GM08714 (cell line): ENCODE results near the gene PEX26.
"Not testable (repeated sequence)": the region's sequence is repeated elsewhere in the genome, so short reads cannot be mapped to it uniquely, and the experiment has no call there.

Source experiments
- H3K4me3 ChIP-seq: fragments of 200-500 bp; sonication (Bioruptor generic); 2 replicates; pipeline ENCODE4 v1.5.1; 2014; ENCODE audit warnings: mild to moderate bottlenecking, low read length, inconsistent platforms
- ZNF274 ChIP-seq: IDR thresholded peaks from 2 replicates; pipeline ENCODE4 v1.6.1; 2012; ENCODE audit warnings: mild to moderate bottlenecking, low read depth, low read length

PEX26 gene

GRCh38 chr22:18062421-18062820 lies 15.4 kb upstream of the PEX26 start:
- H3K4me3 ChIP-seq: no peak overlapping the region
- no peak for TF ChIP-seq ZNF274

- no peak for TF ChIP-seq ZNF274
- H3K4me3 ChIP-seq: no peak overlapping the region
Measured at GRCh38 chr22:18063306-18063705, 14.5 kb upstream of the PEX26 start.

- H3K4me3 ChIP-seq: not testable (repeated sequence)
Measured at GRCh38 chr22:18063715-18064114, 14.1 kb upstream of the PEX26 start.

- no peak for TF ChIP-seq ZNF274
- no peak overlapping the region for H3K4me3 ChIP-seq
Measured at GRCh38 chr22:18064636-18065035, 13.2 kb upstream of the PEX26 start.

- TF ChIP-seq ZNF274: no peak
Measured at GRCh38 chr22:18065256-18065655, 12.5 kb upstream of the PEX26 start.

GRCh38 chr22:18066181-18066859 lies 11.5 kb upstream of the PEX26 start:
- no peak for TF ChIP-seq ZNF274

More at GRCh38 chr22:18065256-18065655, 12.5 kb upstream of the PEX26 start:
- no peak overlapping the region for H3K4me3 ChIP-seq

GRCh38 chr22:18067121-18067520 lies 10.7 kb upstream of the PEX26 start:
- TF ChIP-seq ZNF274: no peak
- no peak overlapping the region for H3K4me3 ChIP-seq

More at GRCh38 chr22:18066181-18066859, 11.5 kb upstream of the PEX26 start:
- H3K4me3 ChIP-seq: no peak overlapping the region

GRCh38 chr22:18067548-18068341 lies 10.0 kb upstream of the PEX26 start:
- TF ChIP-seq ZNF274: no peak
- H3K4me3 ChIP-seq: no peak overlapping the region

GRCh38 chr22:18068381-18068988 lies 9.3 kb upstream of the PEX26 start:
- no peak for TF ChIP-seq ZNF274

GRCh38 chr22:18069041-18069440 lies 8.7 kb upstream of the PEX26 start:
- H3K4me3 ChIP-seq: no peak overlapping the region
- TF ChIP-seq ZNF274: no peak

More at GRCh38 chr22:18068381-18068988, 9.3 kb upstream of the PEX26 start:
- H3K4me3 ChIP-seq: no peak overlapping the region

GRCh38 chr22:18070041-18070440 lies 7.7 kb upstream of the PEX26 start:
- H3K4me3 ChIP-seq: no peak overlapping the region
- no peak for TF ChIP-seq ZNF274

- no peak overlapping the region for H3K4me3 ChIP-seq
- no peak for TF ChIP-seq ZNF274
Measured at GRCh38 chr22:18070556-18071306, 7.1 kb upstream of the PEX26 start.

GRCh38 chr22:18071307-18071967 lies 6.4 kb upstream of the PEX26 start:
- H3K4me3 ChIP-seq: not testable (repeated sequence)

GRCh38 chr22:18071968-18072310 lies 5.9 kb upstream of the PEX26 start:
- TF ChIP-seq ZNF274: no peak

More at GRCh38 chr22:18071968-18072310, 5.9 kb upstream of the PEX26 start:
- no peak overlapping the region for H3K4me3 ChIP-seq
